GM19351 (cell line): ENCODE measurements around the gene NELFE.
A peak's percentile ranks its signal among the peaks of the same experiment; 100 is the strongest.
"Not testable (repeated sequence)": the region's sequence is repeated elsewhere in the genome, so short reads cannot be mapped to it uniquely, and the experiment has no call there.

Experiments used
- ATAC-seq: cut with Tn5 transposase; IDR thresholded peaks from one replicate; pipeline ENCODE4 v1.9.1; 2021; ENCODE audit warnings: mild to moderate bottlenecking, moderate library complexity; ENCODE audit not compliant: unreplicated experiment

The NELFE gene, protein sequence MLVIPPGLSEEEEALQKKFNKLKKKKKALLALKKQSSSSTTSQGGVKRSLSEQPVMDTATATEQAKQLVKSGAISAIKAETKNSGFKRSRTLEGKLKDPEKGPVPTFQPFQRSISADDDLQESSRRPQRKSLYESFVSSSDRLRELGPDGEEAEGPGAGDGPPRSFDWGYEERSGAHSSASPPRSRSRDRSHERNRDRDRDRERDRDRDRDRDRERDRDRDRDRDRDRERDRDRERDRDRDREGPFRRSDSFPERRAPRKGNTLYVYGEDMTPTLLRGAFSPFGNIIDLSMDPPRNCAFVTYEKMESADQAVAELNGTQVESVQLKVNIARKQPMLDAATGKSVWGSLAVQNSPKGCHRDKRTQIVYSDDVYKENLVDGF

DNA sequence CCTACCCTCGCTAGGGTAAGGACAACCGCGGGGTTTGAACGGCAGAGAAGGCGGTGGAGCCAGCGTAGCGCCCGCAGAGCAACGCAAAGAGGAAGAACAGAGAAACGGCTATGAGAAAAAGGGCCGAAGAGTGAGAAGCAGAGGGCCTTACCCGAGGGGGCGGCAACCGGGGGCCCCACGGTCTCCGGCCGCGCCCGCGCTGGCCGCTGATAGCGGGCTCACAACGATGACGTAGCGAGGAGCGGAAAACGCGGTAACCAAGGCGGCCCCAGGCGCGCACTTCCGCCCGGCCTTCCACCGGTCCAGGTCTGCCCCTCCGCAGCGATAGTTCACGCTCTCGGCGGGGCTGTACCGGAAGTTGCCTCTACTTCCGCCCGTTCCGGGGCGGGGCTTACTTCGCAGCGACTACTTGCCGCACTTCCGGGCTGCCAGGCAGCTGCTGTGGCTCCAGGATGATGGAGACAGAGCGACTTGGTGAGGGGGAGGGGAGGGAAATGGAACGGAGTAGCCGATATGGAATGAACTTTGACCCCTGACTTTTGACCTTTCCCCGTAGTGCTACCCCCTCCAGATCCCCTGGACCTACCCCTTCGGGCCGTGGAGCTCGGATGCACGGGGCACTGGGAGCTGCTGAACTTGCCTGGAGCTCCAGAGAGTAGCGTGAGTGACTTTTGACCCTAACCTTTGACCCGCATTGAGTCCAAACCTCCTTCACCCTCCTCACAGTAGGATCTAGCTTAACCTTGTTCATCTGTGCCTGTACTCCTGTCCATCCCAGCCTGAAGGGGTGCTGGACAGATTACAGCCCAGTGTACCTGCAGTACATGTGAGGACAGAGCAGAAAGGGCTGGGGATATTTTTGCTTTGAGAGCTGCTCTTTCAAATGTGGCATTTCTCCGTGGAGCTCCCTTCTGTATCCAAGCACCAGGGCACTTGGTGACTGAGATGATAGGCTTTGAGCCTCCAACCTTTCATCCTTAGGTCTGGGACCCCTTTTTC is at the start of gene NELFE, which contains the start of gene SKIC2:
NELFE (minus strand) TSS at position 231 of the 999 bp plus-strand sequence. CDS start 525 bp downstream, outside the sequence.
SKIC2 (plus strand) TSS at position 435 of the 999 bp plus-strand sequence; CDS start at position 453, 18 bp downstream.
- ATAC-seq: peak; percentile 96

DNA sequence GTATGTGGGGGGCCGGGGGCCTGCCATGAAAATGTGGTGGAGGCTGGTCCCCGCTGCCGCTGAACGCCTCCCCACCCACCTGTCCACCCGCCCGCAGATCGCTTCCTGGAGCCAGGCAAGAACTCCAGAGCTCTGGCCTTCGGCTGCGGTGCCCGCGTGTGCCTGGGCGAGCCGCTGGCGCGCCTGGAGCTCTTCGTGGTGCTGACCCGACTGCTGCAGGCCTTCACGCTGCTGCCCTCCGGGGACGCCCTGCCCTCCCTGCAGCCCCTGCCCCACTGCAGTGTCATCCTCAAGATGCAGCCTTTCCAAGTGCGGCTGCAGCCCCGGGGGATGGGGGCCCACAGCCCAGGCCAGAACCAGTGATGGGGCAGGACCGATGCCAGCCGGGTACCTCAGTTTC is 49.3 kb upstream of the NELFE start:
- ATAC-seq: not testable (repeated sequence)

DNA sequence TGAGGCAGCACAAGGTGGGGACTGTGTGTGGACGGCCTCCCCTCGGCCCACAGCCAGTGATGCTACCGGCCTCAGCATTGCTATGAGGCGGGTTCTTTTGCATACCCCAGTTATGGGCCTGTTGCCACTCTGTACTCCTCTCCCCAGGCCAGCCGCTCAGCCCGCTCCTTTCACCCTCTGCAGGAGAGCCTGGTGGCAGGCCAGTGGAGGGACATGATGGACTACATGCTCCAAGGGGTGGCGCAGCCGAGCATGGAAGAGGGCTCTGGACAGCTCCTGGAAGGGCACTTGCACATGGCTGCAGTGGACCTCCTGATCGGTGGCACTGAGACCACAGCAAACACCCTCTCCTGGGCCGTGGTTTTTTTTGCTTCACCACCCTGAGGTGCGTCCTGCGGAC is 48.3 kb upstream of the NELFE start:
- not testable (repeated sequence) for ATAC-seq

DNA sequence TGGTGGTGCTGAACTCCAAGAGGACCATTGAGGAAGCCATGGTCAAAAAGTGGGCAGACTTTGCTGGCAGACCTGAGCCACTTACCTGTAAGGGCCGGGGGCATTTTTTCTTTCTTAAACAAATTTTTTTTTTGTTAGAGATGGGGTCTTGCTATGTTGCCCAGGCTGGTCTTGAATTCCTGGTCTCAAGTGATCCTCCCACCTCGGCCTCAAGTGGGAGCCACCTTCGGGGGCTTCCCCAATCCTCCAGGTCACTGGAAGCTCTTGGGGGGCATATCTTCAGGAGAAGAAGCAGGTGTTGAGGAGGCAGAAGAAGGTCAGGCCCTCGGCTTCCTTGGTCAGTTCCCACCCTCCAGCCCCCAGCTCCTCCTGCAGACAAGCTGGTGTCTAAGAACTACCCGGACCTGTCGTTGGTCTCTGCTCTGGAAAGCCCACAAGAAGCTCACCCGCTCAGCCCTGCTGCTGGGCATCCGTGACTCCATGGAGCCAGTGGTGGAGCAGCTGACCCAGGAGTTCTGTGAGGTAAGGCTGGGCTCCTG is 47.3 kb upstream of the NELFE start:
- ATAC-seq: not testable (repeated sequence)

DNA sequence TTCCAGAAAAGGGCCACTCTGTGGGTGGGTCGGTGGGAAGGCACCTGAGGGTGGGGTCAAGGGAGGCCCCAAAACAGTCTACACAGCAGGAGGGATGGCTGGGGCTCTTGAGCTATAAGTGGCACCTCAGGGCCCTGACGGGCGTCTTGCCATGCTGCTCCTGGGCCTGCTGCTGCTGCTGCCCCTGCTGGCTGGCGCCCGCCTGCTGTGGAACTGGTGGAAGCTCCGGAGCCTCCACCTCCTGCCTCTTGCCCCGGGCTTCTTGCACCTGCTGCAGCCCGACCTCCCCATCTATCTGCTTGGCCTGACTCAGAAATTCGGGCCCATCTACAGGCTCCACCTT is 46.7 kb upstream of the NELFE start:
- not testable (repeated sequence) for ATAC-seq

DNA sequence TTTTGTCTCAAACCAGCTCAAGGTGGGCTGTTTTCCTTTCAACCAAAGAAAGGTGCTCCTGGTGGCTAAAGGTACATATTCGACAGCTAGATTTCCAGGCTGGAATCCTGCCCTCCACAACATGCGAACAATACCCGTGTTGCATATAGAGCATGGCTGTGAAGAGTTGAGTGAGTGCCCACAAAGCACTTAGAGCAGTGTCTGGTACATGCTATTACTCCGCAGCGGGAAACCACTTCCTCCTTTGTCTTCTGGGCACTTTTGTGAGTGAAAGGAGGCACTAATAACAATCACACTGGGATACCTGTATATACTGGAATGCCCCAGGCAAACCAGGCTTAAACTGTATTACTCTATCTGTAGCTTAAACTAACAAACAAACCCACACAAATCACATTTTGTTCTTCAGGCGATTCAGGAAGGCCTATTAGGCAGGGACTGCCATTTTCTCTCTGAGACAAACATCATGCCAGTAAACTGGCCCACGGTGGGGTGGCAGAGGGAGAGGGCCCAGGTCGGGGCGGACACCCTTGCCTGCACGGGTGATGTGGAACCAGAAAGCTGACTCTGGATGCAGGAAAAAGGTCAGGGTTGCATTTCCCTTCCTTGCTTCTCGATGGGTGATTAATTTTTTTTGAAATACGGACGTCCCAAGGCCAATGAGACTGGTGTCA is 46.2 kb upstream of the NELFE start:
- not testable (repeated sequence) for ATAC-seq

DNA sequence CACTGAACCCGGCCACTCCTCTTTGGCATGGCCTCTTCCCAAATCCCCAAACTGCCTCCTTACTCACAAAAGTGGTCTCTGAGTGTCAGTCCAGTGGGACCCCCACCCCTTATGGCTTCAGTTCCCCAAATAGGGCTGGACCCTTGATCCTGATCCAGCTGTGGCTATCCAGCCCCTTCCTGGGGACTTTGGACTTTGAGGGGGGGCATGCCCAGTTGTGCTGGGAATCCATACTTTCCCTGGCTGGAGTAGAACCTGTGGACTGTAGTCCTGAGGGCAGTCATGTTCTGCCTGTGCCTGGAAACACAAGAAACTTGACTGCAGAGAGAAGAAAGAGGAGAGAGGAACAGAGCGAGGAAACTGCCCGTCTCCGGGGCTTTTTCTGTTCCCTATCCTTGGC is 45.6 kb upstream of the NELFE start:
- ATAC-seq: not testable (repeated sequence)

DNA sequence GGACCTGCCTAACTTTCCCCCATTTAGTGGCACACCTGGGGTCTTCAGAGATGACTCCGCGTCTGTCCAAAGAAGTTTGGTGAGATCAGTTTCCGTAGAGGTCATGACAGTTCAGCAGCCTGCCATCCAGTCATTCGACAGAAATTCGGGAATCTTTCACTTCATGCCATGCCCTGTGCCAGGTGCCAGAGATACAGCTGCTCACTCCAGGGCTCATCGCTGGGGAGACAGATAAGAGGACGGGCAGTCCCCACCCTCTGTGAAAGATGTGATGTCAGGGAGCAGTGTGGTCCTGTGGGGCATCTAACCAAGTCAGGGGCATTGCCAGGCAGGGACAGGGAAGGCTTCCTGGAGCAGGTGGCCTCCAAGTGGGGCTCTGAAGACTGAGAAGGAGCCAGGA is 44.5 kb upstream of the NELFE start:
- ATAC-seq: not testable (repeated sequence)

DNA sequence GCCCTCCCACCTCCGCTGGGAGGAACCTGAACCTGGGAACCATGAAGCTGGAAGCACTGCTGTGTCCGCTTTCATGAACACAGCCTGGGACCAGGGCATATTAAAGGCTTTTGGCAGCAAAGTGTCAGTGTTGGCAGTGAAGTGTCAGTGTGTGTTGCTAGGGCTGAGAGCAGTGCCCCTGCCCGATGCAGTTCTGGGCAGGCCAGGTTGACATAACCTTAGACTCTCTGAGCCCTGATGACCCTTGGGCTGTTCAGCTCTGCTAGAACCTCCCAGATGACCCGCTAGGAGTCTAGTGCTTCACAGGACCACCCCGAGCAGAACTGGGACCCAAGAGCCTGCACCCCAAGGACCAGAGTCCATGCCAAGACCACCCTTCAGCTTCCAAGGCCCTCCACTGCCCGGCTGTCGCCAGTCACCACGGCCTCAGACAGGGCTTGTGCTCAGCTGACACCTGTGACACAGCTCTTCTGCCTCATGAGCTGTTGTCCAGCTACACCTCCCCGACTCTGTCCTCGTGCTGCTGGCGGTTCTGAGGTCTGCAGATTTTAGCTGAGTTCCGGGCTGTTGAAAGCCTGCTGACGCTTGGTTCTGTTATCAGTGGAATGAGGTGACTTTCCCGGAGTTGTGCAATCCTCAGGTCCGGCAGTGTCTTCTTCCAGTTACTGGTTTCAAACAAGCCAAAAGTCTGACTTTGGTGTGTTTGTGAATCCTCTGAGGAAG is 43.9 kb upstream of the NELFE start:
- ATAC-seq: not testable (repeated sequence)

DNA sequence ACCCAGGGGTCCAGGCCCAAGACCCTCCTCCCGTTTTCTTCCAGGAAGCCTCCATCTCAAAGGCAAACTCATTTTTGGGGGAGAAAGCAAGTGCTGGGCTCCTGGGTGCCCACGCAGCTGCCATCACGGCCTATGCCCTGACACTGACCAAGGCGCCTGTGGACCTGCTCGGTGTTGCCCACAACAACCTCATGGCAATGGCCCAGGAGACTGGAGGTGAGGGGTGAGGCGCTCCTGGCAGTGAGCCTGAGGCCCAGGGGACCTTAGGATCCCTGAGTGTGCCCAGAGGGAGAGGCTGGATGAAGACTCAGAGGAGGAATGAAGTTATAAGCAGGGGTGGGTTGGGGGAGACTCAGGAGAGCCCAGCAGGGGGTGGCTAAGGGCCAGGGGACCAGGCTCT is 37.6 kb upstream of the NELFE start:
- not testable (repeated sequence) for ATAC-seq

DNA sequence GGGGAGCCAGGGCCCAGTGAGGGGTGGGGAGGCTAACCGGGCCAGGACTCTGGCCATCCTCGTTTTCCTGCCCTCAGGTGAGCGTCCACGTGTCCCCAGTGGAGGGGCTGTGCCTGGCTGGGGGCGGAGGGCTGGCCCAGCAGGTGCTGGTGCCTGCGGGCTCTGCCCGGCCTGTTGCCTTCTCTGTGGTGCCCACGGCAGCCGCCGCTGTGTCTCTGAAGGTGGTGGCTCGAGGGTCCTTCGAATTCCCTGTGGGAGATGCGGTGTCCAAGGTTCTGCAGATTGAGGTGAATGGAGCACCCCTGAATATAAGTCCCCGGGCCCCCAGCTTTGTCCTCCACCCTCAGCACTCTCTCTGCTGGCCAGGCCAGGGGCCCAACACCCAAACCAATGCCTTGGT is 35.6 kb upstream of the NELFE start:
- ATAC-seq: not testable (repeated sequence)

DNA sequence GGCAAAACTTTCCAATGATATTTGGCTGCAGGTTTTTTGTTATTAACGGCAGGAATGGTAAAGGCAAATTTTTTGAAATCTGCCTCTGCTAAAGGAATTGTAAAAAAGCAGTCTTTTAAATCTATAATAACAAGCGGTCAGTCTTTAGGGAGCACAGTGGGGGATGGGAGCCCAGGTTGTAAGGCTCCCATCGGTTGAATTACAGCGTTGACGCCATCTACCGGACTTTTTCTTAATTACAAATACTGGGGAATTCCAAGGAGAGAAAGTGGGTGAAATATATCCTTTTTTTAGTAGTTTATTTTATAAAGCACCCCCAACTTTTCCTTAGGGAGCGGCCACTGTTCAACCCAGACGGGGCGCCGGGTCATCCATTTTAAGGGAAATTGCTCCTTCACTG is 30.6 kb upstream of the NELFE start:
- not testable (repeated sequence) for ATAC-seq

DNA sequence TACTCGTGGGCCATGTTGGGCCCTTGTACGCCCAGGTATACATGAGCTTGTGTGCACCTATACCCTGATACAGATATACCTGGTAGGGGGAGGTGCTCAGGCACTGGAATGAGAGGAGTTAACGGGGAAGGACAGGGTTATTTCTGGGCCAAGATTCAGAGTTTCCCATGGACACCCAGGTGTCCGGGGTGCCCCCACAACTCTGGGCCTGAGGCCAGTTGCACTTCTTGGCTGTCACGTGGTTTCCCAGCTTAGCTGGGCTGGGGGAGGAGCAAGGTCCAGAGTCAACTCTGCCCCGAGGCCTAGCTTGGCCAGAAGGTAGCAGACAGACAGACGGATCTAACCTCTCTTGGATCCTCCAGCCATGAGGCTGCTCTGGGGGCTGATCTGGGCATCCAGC is 23.0 kb upstream of the NELFE start, which contains the start of gene C4A:
C4A (plus strand) TSS at position 314 of the 400 bp plus-strand sequence; CDS start at position 365, 51 bp downstream.
- ATAC-seq: not testable (repeated sequence)

DNA sequence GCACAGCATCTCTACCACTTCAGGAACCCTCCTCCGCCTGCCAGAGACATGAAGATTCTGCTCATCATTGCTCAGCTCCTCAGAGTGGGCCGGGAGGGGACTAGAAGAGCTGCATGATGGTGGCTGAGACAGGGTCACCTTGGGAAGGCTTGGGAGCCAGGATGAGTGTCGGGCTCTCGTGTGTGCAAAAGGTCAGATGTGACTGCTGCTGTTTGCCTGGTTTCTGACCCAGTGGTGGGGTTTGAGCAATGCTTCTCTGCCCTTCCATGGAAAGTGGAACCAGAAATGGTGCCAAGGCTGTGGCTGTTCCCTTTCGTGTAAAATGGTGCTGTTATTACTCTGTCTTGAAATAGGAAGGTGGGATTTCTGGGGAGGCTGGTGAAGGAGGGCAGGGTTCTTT is 22.2 kb upstream of the NELFE start:
- not testable (repeated sequence) for ATAC-seq

DNA sequence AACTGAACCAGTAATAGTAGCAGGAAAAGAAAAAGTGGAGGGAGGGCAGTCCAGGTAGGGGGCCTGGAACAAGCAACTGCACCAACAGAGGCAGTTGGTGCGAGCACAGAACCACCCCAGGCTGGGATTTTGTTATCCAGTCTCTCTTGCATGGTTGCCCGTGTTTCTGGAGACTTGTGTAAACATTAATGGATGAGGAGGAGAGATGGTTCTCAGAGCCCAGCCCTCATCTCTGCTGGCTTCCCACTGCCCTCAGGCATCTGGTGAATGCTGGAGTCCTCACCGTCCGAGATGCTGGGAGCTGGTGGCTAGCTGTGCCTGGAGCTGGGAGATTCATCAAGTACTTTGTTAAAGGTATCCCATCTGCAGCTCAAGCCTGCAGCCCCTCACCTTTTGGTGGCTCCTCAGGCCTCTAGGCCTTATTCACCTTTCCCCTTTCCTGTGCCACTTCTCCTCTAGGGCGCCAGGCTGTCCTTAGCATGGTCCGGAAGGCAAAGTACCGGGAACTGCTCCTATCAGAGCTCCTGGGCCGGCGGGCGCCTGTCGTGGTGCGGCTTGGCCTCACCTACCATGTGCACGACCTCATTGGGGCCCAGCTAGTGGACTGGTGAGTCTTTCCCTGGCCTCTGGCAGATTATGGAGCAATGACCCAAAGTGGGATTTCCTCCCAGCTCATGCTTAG is 21.6 kb upstream of the NELFE start:
- not testable (repeated sequence) for ATAC-seq

DNA sequence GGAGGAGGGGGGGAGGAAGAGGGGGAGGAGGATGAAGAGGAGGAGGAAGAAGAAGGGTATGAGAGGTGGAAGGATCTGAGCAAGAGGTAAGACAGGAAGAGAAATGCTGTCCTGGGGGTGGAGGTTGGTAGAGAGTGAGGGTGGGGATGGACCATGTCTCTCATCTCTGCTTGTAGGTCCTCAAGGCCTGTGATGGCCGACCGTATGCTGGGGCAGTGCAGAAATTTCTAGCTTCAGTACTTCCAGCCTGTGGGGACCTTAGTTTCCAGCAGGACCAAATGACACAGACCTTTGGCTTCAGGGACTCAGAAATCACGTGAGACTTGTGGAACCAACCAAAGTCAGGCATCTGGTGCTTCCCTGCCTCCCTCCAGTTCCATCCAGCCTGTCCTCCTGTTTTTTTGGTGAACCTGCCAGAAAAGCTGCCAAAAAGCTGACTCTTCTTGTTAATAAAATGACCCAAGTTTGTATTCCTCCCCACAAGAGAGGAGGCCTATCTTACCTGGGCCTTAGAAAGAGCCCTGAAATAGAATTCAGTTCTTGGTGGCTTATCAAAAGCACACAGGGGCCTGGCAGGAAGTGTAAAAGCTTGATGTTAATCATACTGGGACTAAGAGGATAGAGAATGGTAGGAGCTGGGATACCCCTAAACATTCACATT is 20.6 kb upstream of the NELFE start:
- no peak for ATAC-seq

DNA sequence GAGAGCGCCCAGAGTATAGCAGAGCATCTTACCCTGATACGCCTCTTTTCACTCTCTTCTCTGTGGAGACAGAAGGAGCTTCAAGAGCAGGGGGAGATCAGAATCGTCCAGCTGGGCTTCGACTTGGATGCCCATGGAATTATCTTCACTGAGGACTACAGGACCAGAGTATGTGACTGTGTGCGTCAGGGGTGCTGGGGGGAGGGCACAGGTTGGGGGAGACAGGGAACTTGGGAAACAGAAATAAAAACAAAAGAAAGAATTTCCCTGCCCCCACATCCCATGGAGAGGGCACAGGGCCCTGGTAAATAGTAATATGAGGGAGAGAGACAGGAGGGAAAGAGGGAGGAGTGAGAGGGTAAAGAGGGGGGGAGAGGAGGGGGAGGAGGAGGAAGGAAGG is 20.1 kb upstream of the NELFE start:
- ATAC-seq: no peak

DNA sequence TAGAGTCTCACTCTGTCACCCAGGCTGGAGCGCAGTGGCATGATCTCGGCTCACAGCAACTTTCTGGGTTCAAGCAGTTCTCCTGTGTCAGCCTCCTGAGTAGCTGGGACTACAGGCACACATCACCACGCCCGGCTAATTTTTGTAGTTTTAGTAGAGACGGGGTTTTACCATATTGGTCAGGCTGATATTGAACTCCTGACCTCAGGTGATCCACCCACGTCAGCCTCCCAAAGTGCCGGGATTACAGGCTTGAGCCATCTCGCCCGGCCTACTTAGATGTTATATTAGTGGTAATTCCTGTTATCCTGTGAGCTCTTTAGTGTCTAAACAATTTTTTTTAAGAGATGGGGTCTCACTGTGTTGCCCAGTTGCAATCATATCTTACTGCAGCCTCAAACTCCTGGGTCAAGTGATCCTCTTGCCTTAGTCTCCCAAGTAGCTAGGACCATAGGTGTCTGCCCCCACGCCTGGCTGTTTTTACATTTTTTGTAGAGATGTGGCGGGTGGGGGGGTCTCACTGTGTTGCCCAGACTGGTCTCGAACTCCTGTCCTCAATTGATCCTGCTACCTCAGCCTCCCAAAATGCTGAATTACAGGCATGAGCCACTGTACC is 19.2 kb upstream of the NELFE start:
- no peak for ATAC-seq
